Fibroblast of skin of left biceps (primary cell): ENCODE results near the gene AKAP8L.
"Not testable (repeated sequence)": the region's sequence is repeated elsewhere in the genome, so short reads cannot be mapped to it uniquely, and the experiment has no call there.

ENCODE experiments used
- DNase-seq, 2 experiments: peaks; one replicate each; pipeline ENCODE4 v3.0.0-alpha.2; 2013; ENCODE audit warnings: low read depth in 2 of 2

Gene AKAP8L

DNA sequence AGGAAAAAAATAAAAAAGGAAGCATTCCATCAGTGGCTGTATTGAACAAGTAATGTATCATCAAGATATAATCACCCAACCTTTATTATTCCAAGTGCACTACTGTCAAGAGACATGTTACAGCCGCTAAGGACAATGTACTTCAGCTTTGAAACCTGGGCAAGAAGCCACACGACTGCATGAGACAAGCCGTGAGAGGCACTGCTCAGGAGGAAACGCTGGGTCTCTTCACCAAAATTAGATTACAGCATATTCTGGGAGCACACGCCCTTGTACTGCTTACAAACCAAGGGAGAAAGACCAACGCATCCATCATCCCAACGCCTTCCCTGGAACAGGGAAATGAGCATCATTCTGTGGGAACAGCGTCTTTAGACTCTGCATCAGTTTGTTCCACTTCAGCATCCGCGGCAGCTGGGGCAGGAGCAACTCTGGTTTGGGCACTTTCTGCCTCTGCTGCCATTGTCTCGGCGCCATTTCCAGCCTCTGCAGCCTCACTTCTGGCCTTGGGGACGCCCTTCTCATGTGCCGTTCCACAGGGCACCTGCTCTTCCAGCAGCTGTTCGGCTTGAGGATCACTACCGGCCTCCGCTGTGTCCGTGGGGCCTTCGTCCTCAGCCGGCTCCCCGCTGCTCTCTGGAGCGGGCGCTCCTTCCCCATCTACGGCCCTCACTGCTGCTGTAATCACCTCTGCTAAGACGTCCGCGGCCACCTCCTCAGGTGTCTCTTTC, 64.1 kb downstream of the AKAP8L start:
- no peak for DNase-seq

DNA sequence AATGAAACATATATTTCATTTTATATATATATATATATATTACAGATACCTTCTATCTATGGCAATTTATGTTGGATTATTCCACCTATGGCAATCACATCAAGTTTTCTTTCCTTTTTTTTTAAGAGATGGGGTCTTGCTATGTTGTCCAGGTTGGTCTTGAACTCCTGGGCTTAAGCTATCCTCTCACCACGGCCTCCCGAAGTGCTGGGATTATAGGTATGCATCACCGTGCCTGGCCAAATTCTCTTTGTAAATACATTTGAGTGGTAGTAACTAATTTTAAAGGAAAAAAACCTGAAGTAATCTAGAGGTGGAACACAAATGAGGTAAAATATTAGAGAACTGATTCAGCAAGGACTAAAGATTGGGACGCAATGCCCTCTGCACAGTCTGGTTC, 64.9 kb downstream of the AKAP8L start:
- DNase-seq, result no peak

DNA sequence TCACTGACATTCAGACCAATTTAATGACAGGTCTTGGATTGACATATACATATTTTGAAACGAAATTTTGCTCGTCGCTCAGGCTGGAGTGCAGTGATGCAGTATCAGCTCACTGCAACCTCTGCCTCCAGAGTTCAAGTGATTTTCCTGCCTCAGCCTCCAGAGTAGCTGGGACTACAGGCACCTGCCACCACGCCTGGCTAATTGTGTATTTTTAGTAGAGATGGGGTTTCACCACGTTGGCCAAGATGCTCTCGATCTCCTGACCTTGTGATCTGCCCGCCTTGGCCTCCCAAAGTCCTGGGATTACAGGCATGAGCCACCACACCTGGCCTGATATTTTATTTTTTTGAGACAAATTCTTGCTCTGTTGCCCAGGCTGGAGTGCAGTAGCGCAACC, 66.3 kb downstream of the AKAP8L start:
- DNase-seq, result not testable (repeated sequence)

DNA sequence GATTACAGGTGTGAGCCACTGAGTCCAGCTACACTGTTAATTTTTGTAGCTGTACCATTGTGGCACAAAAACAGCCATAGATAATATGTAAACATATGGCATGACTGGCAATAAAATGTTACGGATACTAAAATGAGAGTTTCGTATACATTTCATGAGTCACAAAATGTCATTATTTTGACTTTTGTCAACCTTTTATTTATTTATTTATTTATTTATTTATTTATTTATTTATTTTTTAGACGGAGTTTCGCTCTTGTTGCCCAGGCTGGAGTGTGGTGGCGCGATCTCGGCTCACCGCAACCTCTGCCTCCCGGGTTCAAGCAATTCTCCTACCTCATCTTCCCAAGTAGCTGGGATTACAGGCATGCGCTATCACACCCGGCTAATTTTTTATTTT, 77.5 kb downstream of the AKAP8L start:
- not testable (repeated sequence) for DNase-seq

DNA sequence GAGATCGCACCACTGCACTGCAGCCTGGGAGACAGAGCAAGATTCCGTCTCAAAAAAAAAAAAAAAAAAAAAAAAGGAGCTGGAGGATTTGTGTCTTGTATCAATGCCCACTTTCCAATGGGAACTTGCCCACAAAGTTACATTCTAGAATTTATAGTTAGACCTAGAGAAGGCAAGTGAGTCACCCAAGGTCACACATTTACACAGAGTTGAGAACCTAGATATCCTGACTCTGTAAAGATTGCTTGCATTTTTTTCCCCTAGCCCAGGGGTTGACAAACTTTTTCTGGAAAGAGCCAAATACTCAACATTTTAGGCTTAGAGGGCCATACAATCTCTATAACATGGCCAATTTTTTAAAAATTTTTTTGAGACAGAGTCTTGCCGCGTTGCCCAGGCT, 78.7 kb downstream of the AKAP8L start:
- no peak for DNase-seq

DNA sequence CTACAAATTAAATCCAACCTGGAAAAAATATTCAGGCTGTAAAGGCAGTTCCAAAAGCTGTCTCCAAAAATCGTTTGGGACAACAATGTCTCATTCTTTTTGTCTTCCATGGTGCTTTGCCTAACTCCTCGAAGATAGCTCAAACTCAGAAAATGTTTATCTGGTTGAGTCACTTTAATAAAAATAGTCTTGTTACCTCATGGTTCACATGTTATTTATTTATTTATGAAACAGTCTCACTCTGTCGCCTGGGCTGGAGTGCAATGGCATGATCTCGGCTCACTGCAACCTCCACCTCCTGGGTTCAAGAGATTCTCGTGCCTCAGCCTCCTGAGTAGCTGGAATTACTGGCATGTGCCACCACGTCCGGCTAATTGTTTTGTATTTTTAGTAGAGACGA, 81.6 kb downstream of the AKAP8L start:
- DNase-seq, result no peak

DNA sequence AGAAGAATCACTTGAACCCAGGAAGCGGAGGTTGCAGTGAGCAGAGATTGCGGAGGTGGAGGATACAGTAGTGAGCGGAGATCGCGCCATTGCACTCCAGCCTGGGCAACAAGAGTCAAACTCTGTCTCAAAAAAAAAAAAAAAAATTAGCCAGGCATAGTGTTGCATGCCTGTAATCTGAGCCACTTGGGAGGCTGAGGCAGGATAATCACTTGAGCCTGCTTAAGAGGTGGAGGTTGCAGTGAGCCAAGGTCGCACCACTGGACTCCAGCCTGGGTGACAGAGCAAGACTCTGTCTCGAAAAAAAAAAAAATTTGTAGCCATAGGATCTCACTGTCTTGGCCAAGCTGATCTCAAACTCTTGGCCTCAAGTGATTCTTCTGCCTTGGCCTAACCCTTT, 82.8 kb downstream of the AKAP8L start:
- not testable (repeated sequence) for DNase-seq

DNA sequence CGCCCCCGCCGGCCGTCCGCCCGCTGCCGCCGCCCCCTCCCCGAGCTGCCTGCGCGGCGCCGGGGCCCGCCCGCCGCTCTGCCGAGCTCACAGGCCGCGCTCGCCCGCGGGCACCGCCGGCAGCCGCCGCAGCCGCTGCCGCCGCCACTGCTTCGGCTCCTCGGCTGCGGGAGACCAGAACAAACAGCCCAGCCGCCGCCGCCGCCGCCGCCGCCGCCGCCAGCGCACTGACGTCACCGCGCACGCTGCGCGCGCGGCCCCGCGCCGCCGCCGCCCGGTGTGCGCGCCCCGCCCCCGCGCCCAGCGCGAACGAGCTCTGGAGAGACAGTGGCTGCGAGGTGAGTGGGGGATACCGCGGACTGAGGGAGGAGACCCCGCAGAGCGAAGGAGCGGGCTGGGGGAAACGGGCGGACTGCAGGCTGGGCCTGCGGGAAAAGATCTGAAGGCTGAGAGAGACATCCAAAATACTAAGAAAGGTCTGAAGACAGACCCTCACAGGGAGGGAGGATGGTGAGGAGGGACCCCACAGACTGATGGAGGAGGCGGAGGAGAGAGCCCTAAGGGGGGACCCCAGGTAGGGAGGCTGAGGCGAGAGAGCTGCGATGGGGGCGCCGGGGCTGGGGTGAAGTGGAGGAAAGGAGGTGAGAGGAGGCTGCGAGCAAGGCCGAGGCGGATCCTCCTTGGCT, 86.3 kb downstream of the AKAP8L start, which contains the start of gene BRD4:
Gene BRD4 (minus strand): TSS at position 229 of the 686 bp plus-strand sequence. CDS start 59,440 bp downstream, outside the sequence.
- no peak for DNase-seq

DNA sequence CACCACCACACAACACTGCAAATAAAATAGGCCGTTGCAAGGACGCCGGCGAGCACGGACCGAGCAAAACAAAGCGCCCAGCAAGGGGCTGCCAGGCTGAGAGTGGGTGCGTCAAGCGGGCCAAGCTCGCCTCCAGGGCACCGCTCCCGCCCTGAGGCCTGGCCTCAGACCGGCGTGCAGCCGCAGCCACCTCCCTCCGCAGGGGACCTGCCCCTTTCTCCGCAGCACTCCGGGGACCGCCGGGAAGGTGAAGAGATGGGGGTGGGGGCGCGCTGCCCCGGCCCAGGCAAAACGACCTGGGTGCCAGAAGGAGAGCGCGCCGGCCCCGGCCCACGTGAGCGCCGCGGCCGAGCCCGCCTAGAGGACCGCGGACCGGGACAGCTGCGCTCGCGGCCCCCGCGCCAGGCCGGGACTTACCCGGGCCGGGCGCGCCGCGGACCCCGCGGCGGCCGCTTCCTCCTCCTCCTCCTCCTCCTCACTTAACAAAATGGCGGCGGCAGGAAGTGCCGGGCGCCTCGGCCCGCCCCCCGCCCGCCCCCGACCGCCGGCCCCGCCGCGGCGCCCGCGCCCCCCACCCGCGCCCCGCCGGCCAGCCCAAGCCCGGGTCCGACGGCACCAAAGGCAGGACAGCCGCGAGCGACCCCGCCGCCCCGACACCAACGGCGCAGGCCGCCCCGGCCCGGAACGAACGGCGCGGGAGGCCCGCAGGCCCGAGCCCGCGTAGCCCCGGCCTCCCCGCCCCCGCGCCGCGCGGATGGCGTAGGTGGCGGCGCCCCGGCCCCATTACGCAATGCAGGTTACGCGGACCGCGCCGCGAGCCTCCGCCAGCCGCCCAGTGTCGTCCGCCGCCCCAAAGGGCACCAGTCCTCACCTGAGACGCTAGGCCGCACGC, 87.1 kb downstream of the AKAP8L start:
- DNase-seq, result no peak

DNA sequence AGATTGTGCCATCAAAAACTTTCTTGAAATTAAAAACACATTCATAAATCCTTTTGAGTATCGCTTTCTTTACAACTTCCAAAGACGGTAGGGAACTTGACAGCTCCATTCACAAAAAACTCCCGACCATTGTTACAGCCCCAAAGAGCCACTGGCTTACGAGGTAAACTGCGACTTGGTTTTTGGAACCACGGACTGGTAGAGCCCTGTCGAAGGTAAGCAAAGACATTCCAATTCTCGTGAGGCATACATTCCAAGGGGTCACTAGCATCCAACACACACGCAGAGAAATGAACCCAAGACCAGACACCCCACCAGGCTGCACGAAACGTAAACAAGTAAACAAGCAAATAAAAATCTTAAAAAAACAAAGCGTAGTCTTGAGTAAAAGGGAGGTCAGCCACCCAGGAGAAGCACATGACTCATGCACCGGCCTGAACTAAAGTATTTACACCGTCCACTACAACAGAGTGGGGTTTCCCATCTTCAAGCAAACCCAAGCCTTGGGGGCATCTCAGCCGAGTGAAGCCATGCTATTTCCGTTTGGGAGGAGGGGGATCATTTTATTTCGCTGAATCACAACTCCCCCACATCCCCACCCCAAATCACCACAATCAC, 87.9 kb downstream of the AKAP8L start:
- no peak for DNase-seq
